ENCODE results near the gene CASP14.

DNA sequence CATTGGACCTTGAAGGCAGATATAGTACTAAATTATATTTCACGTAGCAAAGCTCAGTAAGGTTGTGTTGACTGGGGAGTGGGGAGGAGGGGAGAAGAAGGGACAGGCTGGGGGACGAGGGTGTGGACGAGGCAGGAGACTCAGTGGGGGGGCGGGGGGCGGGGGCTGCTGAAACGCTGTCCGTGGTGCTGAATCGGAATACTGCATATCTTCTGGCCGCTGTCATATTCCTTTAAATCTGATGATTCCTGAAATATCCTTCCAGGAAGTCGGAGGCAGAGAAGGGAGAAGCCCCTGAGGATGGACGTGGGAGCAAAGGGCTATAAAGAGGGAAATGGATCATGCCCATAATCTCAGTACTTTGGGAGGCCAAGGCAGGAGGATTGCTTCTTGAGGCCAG is 34.7 kb upstream of the CASP14 start:
- TF ChIP-seq, protein P1, sequence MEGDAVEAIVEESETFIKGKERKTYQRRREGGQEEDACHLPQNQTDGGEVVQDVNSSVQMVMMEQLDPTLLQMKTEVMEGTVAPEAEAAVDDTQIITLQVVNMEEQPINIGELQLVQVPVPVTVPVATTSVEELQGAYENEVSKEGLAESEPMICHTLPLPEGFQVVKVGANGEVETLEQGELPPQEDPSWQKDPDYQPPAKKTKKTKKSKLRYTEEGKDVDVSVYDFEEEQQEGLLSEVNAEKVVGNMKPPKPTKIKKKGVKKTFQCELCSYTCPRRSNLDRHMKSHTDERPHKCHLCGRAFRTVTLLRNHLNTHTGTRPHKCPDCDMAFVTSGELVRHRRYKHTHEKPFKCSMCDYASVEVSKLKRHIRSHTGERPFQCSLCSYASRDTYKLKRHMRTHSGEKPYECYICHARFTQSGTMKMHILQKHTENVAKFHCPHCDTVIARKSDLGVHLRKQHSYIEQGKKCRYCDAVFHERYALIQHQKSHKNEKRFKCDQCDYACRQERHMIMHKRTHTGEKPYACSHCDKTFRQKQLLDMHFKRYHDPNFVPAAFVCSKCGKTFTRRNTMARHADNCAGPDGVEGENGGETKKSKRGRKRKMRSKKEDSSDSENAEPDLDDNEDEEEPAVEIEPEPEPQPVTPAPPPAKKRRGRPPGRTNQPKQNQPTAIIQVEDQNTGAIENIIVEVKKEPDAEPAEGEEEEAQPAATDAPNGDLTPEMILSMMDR (IDR thresholded peaks at IDR 0.05; ENCODE audit: low read length): no peak
- TF ChIP-seq EZH2 (IDR thresholded peaks at IDR 0.05; ENCODE audit: borderline replicate concordance, low read length): no peak
